Aorta (tissue), 5 donors: ENCODE measurements around the gene SLX4IP. TPM values are rescaled to one million over a fixed set of nuclear protein-coding genes. Genes with fewer than 3 reads are reported as not detected.
A peak's percentile ranks its signal among the peaks of the same experiment; 100 is the strongest.

Experiments used
- ATAC-seq: fragments of 200-7000 bp; cut with Tn5 transposase; one replicate; pipeline ENCODE4 v1.9.1; 2022; ENCODE audit warnings: moderate library complexity; ENCODE audit not compliant: low FRiP score
- DNase-seq, 2 donors: peaks; one replicate each; pipeline ENCODE4 v3.0.0-alpha.2; 2020
- H3K27ac ChIP-seq, 2 donors: one replicate each; pipeline ENCODE4 v1.5.1; 2013; ENCODE audit warnings: low read length in 2 of 2, mild to moderate bottlenecking in 2 of 2, moderate library complexity in 2 of 2, control low read depth in 1 of 2, inconsistent platforms in 1 of 2, low read depth in 1 of 2
- H3K27me3 ChIP-seq, 2 donors: one replicate each; pipeline ENCODE4 v1.6.1; 2013; ENCODE audit warnings: control low read depth in 1 of 2, low read length in 1 of 2, mild to moderate bottlenecking in 1 of 2, moderate library complexity in 1 of 2; ENCODE audit not compliant: insufficient read depth in 2 of 2, control insufficient read depth in 1 of 2
- H3K36me3 ChIP-seq, 2 donors: one replicate each; pipeline ENCODE4 v1.6.1; 2013; ENCODE audit warnings: control low read depth in 1 of 2, low read length in 1 of 2, mild to moderate bottlenecking in 1 of 2; ENCODE audit not compliant: insufficient read depth in 2 of 2, control insufficient read depth in 1 of 2
- H3K4me1 ChIP-seq, 2 donors: one replicate each; pipeline ENCODE4 v1.6.1; 2013; ENCODE audit warnings: low read length in 2 of 2, control low read depth in 1 of 2, mild to moderate bottlenecking in 1 of 2, moderate library complexity in 1 of 2; ENCODE audit not compliant: insufficient read depth in 2 of 2, control insufficient read depth in 1 of 2
- H3K4me3 ChIP-seq, 2 donors: one replicate each; pipeline ENCODE4 v1.5.1; 2013; ENCODE audit warnings: low read length in 2 of 2, control low read depth in 1 of 2, mild to moderate bottlenecking in 1 of 2
- H3K9me3 ChIP-seq: one replicate; pipeline ENCODE4 v1.6.1; 2013; ENCODE audit warnings: mild to moderate bottlenecking, low read length; ENCODE audit not compliant: control insufficient read depth
- WGBS, 2 donors: extraction: QIAGEN DNeasy Blood & Tissue Kit; methylation state at CpG; one replicate each; pipeline ENCODE4 v1.1.7; 2013; 5-methylcytosine and 5-hydroxymethylcytosine counted together
- intact Hi-C, 2 donors: fragments of 100-400 bp; cut with DNase I; formaldehyde crosslinking; loops; one replicate each; pipeline versions ENCODE4 v1.14.2 to v1.15.0; 2022
- polyA plus RNA-seq, 2 donors: library from polyadenylated mRNA; stranded (reverse); fragments of 200-250 nt; gene quantifications; one replicate each; pipeline ENCODE4 v1.2.3, GENCODE V29; 2013
- total RNA-seq, 2 donors: library from RNA; stranded (reverse); fragmentation: NEBNext Ultra II Directional; extraction: Animal tissue kit (Norgen Biotek cat#: 25700); gene quantifications; one replicate each; pipeline ENCODE4 v1.2.1, GENCODE V29; 2021
- donor health status: healthy with polysubstance abuse.
- donor health status: Bipolar disorder and iron deficiency.
- donor health status: DM: no; HTN: no; CAD: no.
- donor health status: DM: no; HTN: no; CAD: no.
- donor health status: DM: yes; HTN: yes; CAD: no.

The SLX4IP gene
- total and polyA plus RNA-seq, 4 donors = 1.4 to 5.6 (median 3.3) TPM

- H3K4me3 ChIP-seq = no peak overlapping the region
- H3K9me3 ChIP-seq = no peaks in the 10 kb centered on the region
- no peak for DNase-seq
- ATAC-seq = peak; percentile 73
- H3K27me3 ChIP-seq = no peaks in the 10 kb centered on the region
- no peaks in the 10 kb centered on the region for H3K36me3 ChIP-seq
- WGBS, 2 donors = 7 to 9% methylated on average over 11 of the region's 11 CpGs
- peak overlapping the region; percentile 80 to 95 for H3K27ac ChIP-seq
- H3K4me1 ChIP-seq = peaks cover 8 to 16% of the 10 kb centered on the region in 2 donors
- intact Hi-C loops = loop anchor here (5.0 kb wide), 3 partner anchors 37 to 78 kb away; partner anchors contain the start of gene JAG1 (in 1 of the 2)
Observed at GRCh38 chr20:10634683-10635411, 199.7 kb downstream of the SLX4IP start.

GRCh38 chr20:10635476-10636208, 200.5 kb downstream of the SLX4IP start:
- H3K27me3 ChIP-seq = no peaks in the 10 kb centered on the region
- ATAC-seq = no peak
- WGBS, 2 donors = 81 to 82% methylated on average over 5 of the region's 5 CpGs
- no peak overlapping the region for H3K4me3 ChIP-seq
- peaks cover 8 to 13% of the 10 kb centered on the region in 2 donors for H3K4me1 ChIP-seq
- DNase-seq = no peak
- intact Hi-C loops = loop anchor here (5.0 kb wide), 3 partner anchors 37 to 78 kb away; partner anchors contain the start of gene JAG1 (in 1 of the 2)
- peaks cover 0 to 3% of the 10 kb centered on the region in 2 donors for H3K36me3 ChIP-seq
- peak overlapping the region; percentile 80 to 100 for H3K27ac ChIP-seq
- no peaks in the 10 kb centered on the region for H3K9me3 ChIP-seq

GRCh38 chr20:10636326-10636818, 201.3 kb downstream of the SLX4IP start:
- peaks cover 0 to 5% of the 10 kb centered on the region in 2 donors for H3K36me3 ChIP-seq
- 8 to 12% methylated on average over 5 of the region's 5 CpGs for WGBS, 2 donors
- peaks cover 8 to 9% of the 10 kb centered on the region in 2 donors for H3K4me1 ChIP-seq
- no peak overlapping the region for H3K4me3 ChIP-seq
- no peaks in the 10 kb centered on the region for H3K27me3 ChIP-seq
- DNase-seq (no peak), ATAC-seq (peak; percentile 20)
- intact Hi-C loops = loop anchor here (5.0 kb wide), 3 partner anchors 36 to 79 kb away; partner anchors contain the start of gene JAG1 (in 1 of the 2)
- H3K9me3 ChIP-seq = no peaks in the 10 kb centered on the region
- H3K27ac ChIP-seq = peak overlapping the region; percentile 80 to 100

- H3K9me3 ChIP-seq = no peaks in the 10 kb centered on the region
- peak; percentile 34 for ATAC-seq
- peak overlapping the region; percentile 88 to 100 for H3K27ac ChIP-seq
- H3K36me3 ChIP-seq = peaks cover 0 to 12% of the 10 kb centered on the region in 2 donors
- no peaks in the 10 kb centered on the region for H3K27me3 ChIP-seq
- H3K4me1 ChIP-seq = peaks cover 8 to 9% of the 10 kb centered on the region in 2 donors
- intact Hi-C loops = loop anchor here (5.0 kb wide), 3 partner anchors 35 to 80 kb away; partner anchors contain the start of gene JAG1 (in 1 of the 2)
- H3K4me3 ChIP-seq = no peak overlapping the region
- 9 to 12% methylated on average over 10 of the region's 10 CpGs for WGBS, 2 donors
- peak; percentile 88 to 90 for DNase-seq
Observed at GRCh38 chr20:10637031-10637559, 202.0 kb downstream of the SLX4IP start.

- DNase-seq = no peak
- H3K36me3 ChIP-seq = peaks cover 1 to 16% of the 10 kb centered on the region in 2 donors
- 10 to 11% methylated on average over 6 of the region's 6 CpGs for WGBS, 2 donors
- H3K4me1 ChIP-seq = peaks cover 8 to 9% of the 10 kb centered on the region in 2 donors
- intact Hi-C loops = loop anchor here (5.0 kb wide), 3 partner anchors 35 to 80 kb away; partner anchors contain the start of gene JAG1 (in 1 of the 2)
- H3K4me3 ChIP-seq = no peak overlapping the region
- H3K27me3 ChIP-seq = no peaks in the 10 kb centered on the region
- peak overlapping the region; percentile 88 to 100 for H3K27ac ChIP-seq
- no peak for ATAC-seq
- H3K9me3 ChIP-seq = no peaks in the 10 kb centered on the region
Observed at GRCh38 chr20:10637563-10637962, 202.5 kb downstream of the SLX4IP start.

- peaks cover 3 to 22% of the 10 kb centered on the region in 2 donors for H3K36me3 ChIP-seq
- H3K27ac ChIP-seq = peak overlapping the region; percentile 88 to 99
- ATAC-seq (peak; percentile 28), DNase-seq (no peak)
- no peaks in the 10 kb centered on the region for H3K27me3 ChIP-seq
- intact Hi-C loops = loop anchor here (5.0 kb wide), 3 partner anchors 33 to 82 kb away; partner anchors contain the start of gene JAG1 (in 1 of the 2)
- peaks cover 5 to 9% of the 10 kb centered on the region in 2 donors for H3K4me1 ChIP-seq
- no peaks in the 10 kb centered on the region for H3K9me3 ChIP-seq
- 4 to 7% methylated on average over 23 of the region's 23 CpGs for WGBS, 2 donors
- no peak overlapping the region for H3K4me3 ChIP-seq
Observed at GRCh38 chr20:10639077-10639736, 204.1 kb downstream of the SLX4IP start.

GRCh38 chr20:10639737-10640556, 204.8 kb downstream of the SLX4IP start:
- H3K9me3 ChIP-seq = no peaks in the 10 kb centered on the region
- peak overlapping the region; percentile 88 to 99 for H3K27ac ChIP-seq
- no peak overlapping the region for H3K4me3 ChIP-seq
- intact Hi-C loops = loop anchor here (5.0 kb wide), 3 partner anchors 32 to 83 kb away; partner anchors contain the start of gene JAG1 (in 1 of the 2)
- H3K27me3 ChIP-seq = no peaks in the 10 kb centered on the region
- WGBS, 2 donors = 6% methylated on average over 18 of the region's 18 CpGs
- peaks cover 4 to 27% of the 10 kb centered on the region in 2 donors for H3K36me3 ChIP-seq
- H3K4me1 ChIP-seq = peaks cover 3 to 9% of the 10 kb centered on the region in 2 donors
- peak; percentile 77 for ATAC-seq
- DNase-seq = peak; percentile 83
